ENCODE data around the gene NOP53. TPM values are rescaled to one million over a fixed set of nuclear protein-coding genes. Genes with fewer than 3 reads are reported as not detected.
"Not testable (repeated sequence)": the region's sequence is repeated elsewhere in the genome, so short reads cannot be mapped to it uniquely, and the experiment has no call there.

NOP53 gene
- total and polyA plus RNA-seq, 2 donors: 324 to 621 TPM

DNA sequence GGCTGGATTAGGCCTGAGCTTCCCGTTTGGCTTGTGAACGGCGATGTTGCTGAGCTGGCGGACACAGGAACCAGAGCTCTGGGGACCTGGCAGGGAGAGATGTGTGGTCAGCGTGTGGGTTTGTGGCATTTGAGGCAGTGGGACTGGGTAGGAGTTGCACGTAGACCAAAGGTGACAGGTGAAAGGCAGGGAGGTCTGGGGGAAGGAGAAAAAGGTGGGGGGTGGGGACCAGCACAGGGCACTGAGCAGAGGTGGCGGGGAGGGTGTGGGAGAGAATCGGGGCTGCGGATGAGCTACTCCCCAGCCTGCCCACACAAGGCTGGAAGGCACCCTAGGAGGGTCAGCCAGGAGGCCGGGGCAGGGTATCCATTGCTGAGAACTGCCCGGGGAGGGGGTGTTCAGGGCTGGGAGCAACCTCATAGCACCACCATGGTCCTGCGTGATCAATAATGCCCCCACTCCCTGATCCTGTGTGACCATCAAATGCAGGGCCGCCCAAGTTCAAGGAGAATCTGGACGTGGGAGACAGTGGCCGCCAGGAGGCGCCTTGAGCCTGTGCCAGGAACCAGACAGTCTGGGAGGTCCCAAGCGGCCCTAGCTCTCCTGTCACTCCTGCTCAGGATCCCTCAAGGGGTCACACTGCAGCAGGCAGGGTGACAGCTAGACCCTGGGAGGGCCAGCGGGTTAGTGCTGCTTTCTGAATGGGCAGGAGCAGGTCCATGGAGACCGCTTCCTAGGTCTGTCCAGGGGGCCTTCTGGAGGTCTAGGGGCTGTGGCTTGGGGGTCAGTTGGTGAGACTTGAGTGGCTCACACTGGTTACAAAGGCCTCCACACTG lies 20.4 kb downstream of the NOP53 start:
- WGBS: 64% methylated on average over 19 of the region's 19 CpGs
- Histone ChIP-seq H3K36me3 (ENCODE audit: control insufficient read depth in 2 of 2, insufficient read depth in 2 of 2, low read length in 1 of 2) (no peaks in the 10 kb centered on the region), H3K4me1 (ENCODE audit: control insufficient read depth in 2 of 2, insufficient read depth in 2 of 2, low read length in 2 of 2) (peaks cover 10 to 14% of the 10 kb centered on the region in 2 donors), H3K4me3 (ENCODE audit: low read length in 2 of 2) (no peak overlapping the region), H3K27me3 (ENCODE audit: control insufficient read depth in 2 of 2, insufficient read depth in 1 of 2, low read length in 1 of 2) (peaks cover 0 to 2% of the 10 kb centered on the region in 2 donors), H3K9me3 (ENCODE audit: control insufficient read depth in 2 of 2, insufficient read depth in 1 of 2, low read length in 1 of 2) (no peaks in the 10 kb centered on the region), H3K27ac (ENCODE audit: low read depth in 1 of 2, low read length in 1 of 2) (no peak overlapping the region)
- peak in 2 of 9 donors; percentile 58 to 65 for DNase-seq (ENCODE audit: low read depth in 6 of 9, low spot score in 9 of 9)

- peaks cover 0 to 2% of the 10 kb centered on the region in 2 donors for H3K27me3 ChIP-seq (ENCODE audit: control insufficient read depth in 2 of 2, insufficient read depth in 1 of 2, low read length in 1 of 2)
- peaks cover 10 to 19% of the 10 kb centered on the region in 2 donors for H3K4me1 ChIP-seq (ENCODE audit: control insufficient read depth in 2 of 2, insufficient read depth in 2 of 2, low read length in 2 of 2)
- no peaks in the 10 kb centered on the region for H3K36me3 ChIP-seq (ENCODE audit: control insufficient read depth in 2 of 2, insufficient read depth in 2 of 2, low read length in 1 of 2)
- no peak overlapping the region for H3K27ac ChIP-seq (ENCODE audit: low read depth in 1 of 2, low read length in 1 of 2)
- DNase-seq (ENCODE audit: low read depth in 6 of 9, low spot score in 9 of 9): no peak
- no peaks in the 10 kb centered on the region for H3K9me3 ChIP-seq (ENCODE audit: control insufficient read depth in 2 of 2, insufficient read depth in 1 of 2, low read length in 1 of 2)
- 96% methylated on average over 7 of the region's 7 CpGs for WGBS
- no peak overlapping the region for H3K4me3 ChIP-seq (ENCODE audit: low read length in 2 of 2)
These were observed 20.9 kb downstream of the NOP53 start for GRCh38 chr19:47766359-47766620.

DNA sequence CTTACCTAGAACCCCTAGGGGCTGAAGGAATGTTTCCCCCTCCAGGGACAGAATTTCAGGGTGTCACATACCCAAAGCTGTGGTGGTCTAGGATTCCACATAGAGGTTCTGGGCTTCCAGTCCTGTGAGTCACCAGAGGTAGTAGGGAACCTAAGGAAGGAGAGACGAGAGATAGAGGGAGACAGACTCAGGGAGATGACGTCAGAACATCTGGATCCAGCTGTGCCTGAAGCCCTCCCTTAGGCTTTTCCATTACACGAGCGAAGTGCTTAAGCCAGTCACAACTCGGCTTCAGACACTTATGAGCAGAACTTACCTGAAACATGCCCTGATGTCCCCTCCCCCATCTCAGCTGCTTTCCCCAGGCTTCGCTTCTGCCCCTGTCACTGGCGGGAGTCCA lies 21.3 kb downstream of the NOP53 start:
- WGBS: 91% methylated on average over 7 of the region's 7 CpGs
- H3K9me3 ChIP-seq (ENCODE audit: control insufficient read depth in 2 of 2, insufficient read depth in 1 of 2, low read length in 1 of 2): no peaks in the 10 kb centered on the region
- peaks cover 10 to 20% of the 10 kb centered on the region in 2 donors for H3K4me1 ChIP-seq (ENCODE audit: control insufficient read depth in 2 of 2, insufficient read depth in 2 of 2, low read length in 2 of 2)
- no peaks in the 10 kb centered on the region for H3K36me3 ChIP-seq (ENCODE audit: control insufficient read depth in 2 of 2, insufficient read depth in 2 of 2, low read length in 1 of 2)
- no peak overlapping the region for H3K27ac ChIP-seq (ENCODE audit: low read depth in 1 of 2, low read length in 1 of 2)
- no peak overlapping the region for H3K4me3 ChIP-seq (ENCODE audit: low read length in 2 of 2)
- H3K27me3 ChIP-seq (ENCODE audit: control insufficient read depth in 2 of 2, insufficient read depth in 1 of 2, low read length in 1 of 2): peaks cover 0 to 2% of the 10 kb centered on the region in 2 donors
- DNase-seq (ENCODE audit: low read depth in 6 of 9, low spot score in 9 of 9): no peak

DNA sequence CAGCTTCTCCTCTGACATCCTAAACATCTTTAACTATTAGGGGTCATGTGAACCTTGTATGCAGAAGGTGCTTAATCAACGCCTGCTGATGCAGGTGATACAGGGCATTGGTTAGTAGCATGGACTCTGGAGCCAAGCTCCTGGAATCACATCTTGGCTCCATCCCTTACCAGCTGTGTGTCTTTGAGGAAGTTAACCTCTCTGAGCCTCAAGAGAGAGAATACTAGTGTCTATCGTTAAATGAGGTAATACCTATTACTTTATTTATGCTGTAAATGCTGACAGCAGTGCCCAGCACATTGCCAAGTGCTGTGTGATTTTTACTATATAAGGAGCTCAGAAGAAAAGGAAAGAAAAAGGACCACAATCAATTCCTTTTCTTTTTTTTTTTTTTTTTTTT lies 22.0 kb downstream of the NOP53 start:
- H3K4me1 ChIP-seq (ENCODE audit: control insufficient read depth in 2 of 2, insufficient read depth in 2 of 2, low read length in 2 of 2): peaks cover 10 to 20% of the 10 kb centered on the region in 2 donors
- no peak overlapping the region for H3K4me3 ChIP-seq (ENCODE audit: low read length in 2 of 2)
- no peaks in the 10 kb centered on the region for H3K36me3 ChIP-seq (ENCODE audit: control insufficient read depth in 2 of 2, insufficient read depth in 2 of 2, low read length in 1 of 2)
- WGBS: 97% methylated on average over 2 of the region's 2 CpGs
- peaks cover 0 to 2% of the 10 kb centered on the region in 2 donors for H3K27me3 ChIP-seq (ENCODE audit: control insufficient read depth in 2 of 2, insufficient read depth in 1 of 2, low read length in 1 of 2)
- H3K9me3 ChIP-seq (ENCODE audit: control insufficient read depth in 2 of 2, insufficient read depth in 1 of 2, low read length in 1 of 2): no peaks in the 10 kb centered on the region
- no peak for DNase-seq (ENCODE audit: low read depth in 6 of 9, low spot score in 9 of 9)
- H3K27ac ChIP-seq (ENCODE audit: low read depth in 1 of 2, low read length in 1 of 2): no peak overlapping the region

DNA sequence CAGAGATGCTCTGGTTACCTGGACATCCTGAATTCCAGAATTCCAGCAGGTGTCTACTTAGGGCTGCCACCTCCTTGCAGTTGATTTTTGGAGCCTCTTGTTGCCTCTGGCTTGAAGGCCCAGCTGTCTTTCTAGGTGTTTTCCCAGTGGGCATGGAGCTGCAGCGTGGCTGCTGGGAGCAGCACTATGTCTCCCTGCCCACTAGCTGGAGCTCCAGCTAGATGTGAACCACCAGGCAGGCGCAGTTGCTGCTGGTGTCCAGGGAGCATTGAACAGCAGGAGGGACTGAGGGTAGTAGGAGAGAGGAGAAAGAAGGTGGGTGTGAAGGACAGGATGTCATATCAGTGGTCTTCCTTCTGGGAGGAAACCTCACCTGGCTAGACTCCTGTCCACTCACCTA lies 23.3 kb downstream of the NOP53 start:
- no peaks in the 10 kb centered on the region for H3K36me3 ChIP-seq (ENCODE audit: control insufficient read depth in 2 of 2, insufficient read depth in 2 of 2, low read length in 1 of 2)
- WGBS: 95% methylated on average over 2 of the region's 2 CpGs
- H3K4me1 ChIP-seq (ENCODE audit: control insufficient read depth in 2 of 2, insufficient read depth in 2 of 2, low read length in 2 of 2): peaks cover 10 to 20% of the 10 kb centered on the region in 2 donors
- no peak for DNase-seq (ENCODE audit: low read depth in 6 of 9, low spot score in 9 of 9)
- no peaks in the 10 kb centered on the region for H3K9me3 ChIP-seq (ENCODE audit: control insufficient read depth in 2 of 2, insufficient read depth in 1 of 2, low read length in 1 of 2)
- H3K27ac ChIP-seq (ENCODE audit: low read depth in 1 of 2, low read length in 1 of 2): no peak overlapping the region
- H3K4me3 ChIP-seq (ENCODE audit: low read length in 2 of 2): no peak overlapping the region
- peaks cover 0 to 2% of the 10 kb centered on the region in 2 donors for H3K27me3 ChIP-seq (ENCODE audit: control insufficient read depth in 2 of 2, insufficient read depth in 1 of 2, low read length in 1 of 2)

DNA sequence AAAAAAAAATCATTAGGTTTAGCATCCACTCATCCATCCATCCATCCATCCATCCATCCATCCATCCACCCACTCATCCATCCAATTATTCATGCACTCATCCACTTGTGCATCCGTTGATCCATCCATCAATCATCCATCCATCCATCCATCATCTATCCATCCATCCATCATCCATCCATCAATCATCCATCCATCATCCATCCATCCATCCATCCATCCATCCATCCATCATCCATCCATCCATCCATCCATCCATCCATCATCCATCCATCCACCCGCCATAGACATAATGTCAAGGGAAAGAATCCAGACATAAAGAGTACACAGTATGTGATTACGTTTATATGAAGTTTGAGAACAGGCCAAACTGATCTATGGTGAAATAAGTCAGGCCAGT lies 24.2 kb downstream of the NOP53 start:
- Histone ChIP-seq H3K4me1 (ENCODE audit: control insufficient read depth in 2 of 2, insufficient read depth in 2 of 2, low read length in 2 of 2) (peaks cover 10 to 20% of the 10 kb centered on the region in 2 donors), H3K27me3 (ENCODE audit: control insufficient read depth in 2 of 2, insufficient read depth in 1 of 2, low read length in 1 of 2) (peaks cover 0 to 2% of the 10 kb centered on the region in 2 donors), H3K4me3 (ENCODE audit: low read length in 2 of 2) (no peak overlapping the region), H3K36me3 (ENCODE audit: control insufficient read depth in 2 of 2, insufficient read depth in 2 of 2, low read length in 1 of 2) (no peaks in the 10 kb centered on the region), H3K9me3 (ENCODE audit: control insufficient read depth in 2 of 2, insufficient read depth in 1 of 2, low read length in 1 of 2) (no peaks in the 10 kb centered on the region), H3K27ac (ENCODE audit: low read depth in 1 of 2, low read length in 1 of 2) (no peak overlapping the region)
- DNase-seq (ENCODE audit: low read depth in 6 of 9, low spot score in 9 of 9): no peak
- 91% methylated on average over 3 of the region's 3 CpGs for WGBS

- H3K9me3 ChIP-seq (ENCODE audit: control insufficient read depth in 2 of 2, insufficient read depth in 1 of 2, low read length in 1 of 2); DNase-seq (ENCODE audit: low read depth in 6 of 9, low spot score in 9 of 9); H3K36me3 ChIP-seq (ENCODE audit: control insufficient read depth in 2 of 2, insufficient read depth in 2 of 2, low read length in 1 of 2); H3K27ac ChIP-seq (ENCODE audit: low read depth in 1 of 2, low read length in 1 of 2); H3K4me3 ChIP-seq (ENCODE audit: low read length in 2 of 2); H3K27me3 ChIP-seq (ENCODE audit: control insufficient read depth in 2 of 2, insufficient read depth in 1 of 2, low read length in 1 of 2): not testable (repeated sequence)
- 96% methylated on average over 6 of the region's 6 CpGs for WGBS
- H3K4me1 ChIP-seq (ENCODE audit: control insufficient read depth in 2 of 2, insufficient read depth in 2 of 2, low read length in 2 of 2): peaks cover 10 to 15% of the 10 kb centered on the region in 2 donors
These were observed 25.9 kb downstream of the NOP53 start for GRCh38 chr19:47771291-47771690.

- peak in 1 of 9 donors; percentile 16 for DNase-seq (ENCODE audit: low read depth in 6 of 9, low spot score in 9 of 9)
- H3K27me3 ChIP-seq (ENCODE audit: control insufficient read depth in 2 of 2, insufficient read depth in 1 of 2, low read length in 1 of 2): no peaks in the 10 kb centered on the region
- 92% methylated on average over 4 of the region's 4 CpGs for WGBS
- peaks cover 11 to 24% of the 10 kb centered on the region in 2 donors for H3K4me1 ChIP-seq (ENCODE audit: control insufficient read depth in 2 of 2, insufficient read depth in 2 of 2, low read length in 2 of 2)
- peaks cover 9% of the 10 kb centered on the region in 2 donors for H3K36me3 ChIP-seq (ENCODE audit: control insufficient read depth in 2 of 2, insufficient read depth in 2 of 2, low read length in 1 of 2)
- no peak overlapping the region for H3K4me3 ChIP-seq (ENCODE audit: low read length in 2 of 2)
- peaks cover 0 to 7% of the 10 kb centered on the region in 2 donors for H3K9me3 ChIP-seq (ENCODE audit: control insufficient read depth in 2 of 2, insufficient read depth in 1 of 2, low read length in 1 of 2)
- H3K27ac ChIP-seq (ENCODE audit: low read depth in 1 of 2, low read length in 1 of 2): peak overlapping the region; percentile 11 to 18
These were observed 31.2 kb downstream of the NOP53 start for GRCh38 chr19:47776568-47776967.

DNA sequence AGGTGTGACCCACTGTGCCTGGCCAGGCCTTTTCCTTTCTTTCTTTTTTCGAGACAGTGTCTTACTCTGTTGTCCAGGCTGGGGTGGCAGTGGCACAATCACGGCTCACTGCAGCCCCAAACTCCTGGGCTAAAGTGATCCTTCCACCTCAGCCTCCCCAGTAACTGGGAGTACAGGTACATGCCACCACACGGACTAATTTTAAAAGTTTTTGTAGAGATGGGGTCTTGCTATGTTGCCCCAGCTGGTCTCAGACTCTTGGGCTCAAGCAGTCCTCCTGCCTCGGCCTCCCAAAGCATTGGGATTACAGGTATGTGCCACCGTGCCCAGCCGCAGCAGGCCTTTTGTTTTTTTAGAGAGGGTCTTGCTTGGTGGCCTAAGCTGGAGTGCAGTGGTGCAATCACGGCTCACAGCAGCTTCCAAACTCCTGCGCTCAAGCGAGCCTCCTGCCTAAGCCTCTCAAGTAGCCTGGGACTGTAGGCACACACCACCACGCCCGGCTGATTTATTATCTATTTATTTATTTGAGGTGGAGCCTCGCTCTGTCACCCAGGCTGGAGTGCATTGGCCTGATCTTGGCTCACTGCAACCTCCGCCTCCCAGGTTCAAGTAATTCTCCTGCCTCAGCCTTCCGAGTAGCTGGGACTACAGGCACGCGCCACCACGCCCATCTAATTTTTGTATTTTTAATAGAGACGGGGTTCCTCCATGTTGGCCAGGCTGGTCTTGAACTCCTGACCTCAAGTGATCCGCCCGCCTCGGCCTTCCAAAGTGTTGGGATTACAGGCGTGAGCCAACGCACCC lies 32.1 kb downstream of the NOP53 start:
- H3K9me3 ChIP-seq (ENCODE audit: control insufficient read depth in 2 of 2, insufficient read depth in 1 of 2, low read length in 1 of 2); DNase-seq (ENCODE audit: low read depth in 6 of 9, low spot score in 9 of 9); H3K27me3 ChIP-seq (ENCODE audit: control insufficient read depth in 2 of 2, insufficient read depth in 1 of 2, low read length in 1 of 2); H3K27ac ChIP-seq (ENCODE audit: low read depth in 1 of 2, low read length in 1 of 2): not testable (repeated sequence)
- peak overlapping the region; percentile 91 to 96 for H3K4me3 ChIP-seq (ENCODE audit: low read length in 2 of 2)
- H3K36me3 ChIP-seq (ENCODE audit: control insufficient read depth in 2 of 2, insufficient read depth in 2 of 2, low read length in 1 of 2): peaks cover 11 to 12% of the 10 kb centered on the region in 2 donors
- 91% methylated on average over 23 of the region's 23 CpGs for WGBS
- H3K4me1 ChIP-seq (ENCODE audit: control insufficient read depth in 2 of 2, insufficient read depth in 2 of 2, low read length in 2 of 2): peaks cover 11 to 24% of the 10 kb centered on the region in 2 donors
